Superior temporal gyrus (tissue), 1 donor: ENCODE results near the gene HBM.
"Not testable (repeated sequence)": the region's sequence is repeated elsewhere in the genome, so short reads cannot be mapped to it uniquely, and the experiment has no call there.

Experiments used
- DNase-seq: peaks from one replicate; pipeline ENCODE4 v3.0.0-alpha.2; 2016; ENCODE audit errors: extremely low spot score

HBM gene

GRCh38 chr16:185213-185612, 19.4 kb downstream of the HBM start:
- DNase-seq = no peak

GRCh38 chr16:185691-186090, 19.9 kb downstream of the HBM start:
- DNase-seq = no peak

GRCh38 chr16:187330-187729, 21.6 kb downstream of the HBM start:
- no peak for DNase-seq

GRCh38 chr16:188674-189073, 22.9 kb downstream of the HBM start:
- DNase-seq = no peak

- DNase-seq = no peak
Observed at GRCh38 chr16:189604-190186, 23.9 kb downstream of the HBM start.

- no peak for DNase-seq
Observed at GRCh38 chr16:191831-192230, 26.1 kb downstream of the HBM start.

- no peak for DNase-seq
Observed at GRCh38 chr16:192686-193085, 26.9 kb downstream of the HBM start.

GRCh38 chr16:193441-193840, 27.7 kb downstream of the HBM start:
- no peak for DNase-seq

- no peak for DNase-seq
Observed at GRCh38 chr16:194516-194915, 28.7 kb downstream of the HBM start.

GRCh38 chr16:200388-200787, 34.6 kb downstream of the HBM start:
- no peak for DNase-seq

- DNase-seq = no peak
Observed at GRCh38 chr16:203246-203645, 37.5 kb downstream of the HBM start.

GRCh38 chr16:204046-204445, 38.3 kb downstream of the HBM start:
- DNase-seq = not testable (repeated sequence)

GRCh38 chr16:209359-209758, 43.6 kb downstream of the HBM start:
- DNase-seq = not testable (repeated sequence)

GRCh38 chr16:211631-212180, 45.9 kb downstream of the HBM start:
- not testable (repeated sequence) for DNase-seq

GRCh38 chr16:212999-213398, 47.2 kb downstream of the HBM start:
- DNase-seq = no peak
